Epithelial cell of proximal tubule (primary cell): ENCODE results near the gene ZNF205. TPM values are rescaled to one million over a fixed set of nuclear protein-coding genes. Genes with fewer than 3 reads are reported as not detected.
"Not testable (repeated sequence)": the region's sequence is repeated elsewhere in the genome, so short reads cannot be mapped to it uniquely, and the experiment has no call there.

ENCODE experiments used
- DNase-seq: peaks from one replicate; pipeline ENCODE4 v3.0.0-alpha.2; 2011; ENCODE audit warnings: low read depth
- H3K4me3 ChIP-seq: 2 replicates; pipeline ENCODE4 v1.5.1; 2011; ENCODE audit warnings: low read depth, mild to moderate bottlenecking, low read length
- total RNA-seq: library from RNA; depleted of rRNA; stranded (reverse); fragments of >200 nt; gene quantifications from 2 replicates; pipeline ENCODE4 v1.2.3, GENCODE V29; 2015
- TF ChIP-seq, protein P1 (sequence below): conservative IDR thresholded peaks from 2 replicates; pipeline ENCODE4 v1.5.1; 2012; ENCODE audit warnings: low read depth, mild to moderate bottlenecking, low read length

Gene ZNF205
- total RNA-seq, 1 donor from 2014 or later, result 15.8 TPM

DNA sequence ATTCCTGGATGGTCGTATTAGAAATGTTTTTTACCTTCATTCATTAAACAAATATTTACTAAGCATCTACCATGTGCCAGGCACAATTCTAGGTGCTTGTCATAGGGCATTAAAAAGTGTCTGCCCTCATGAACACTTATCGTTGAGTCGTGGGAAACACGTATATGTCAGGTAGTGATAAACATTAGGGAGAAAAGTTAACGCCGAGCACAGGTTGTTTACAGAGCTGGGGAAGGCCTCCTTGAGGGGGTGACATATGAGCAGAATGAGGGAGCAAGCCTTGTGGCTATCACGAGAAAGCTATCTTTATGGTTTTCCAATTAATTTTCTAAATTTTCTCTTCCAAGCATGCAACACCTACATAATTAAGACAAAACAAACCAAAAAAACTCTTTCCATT is 21.5 kb downstream of the ZNF205 start:
- peak overlapping the region; percentile 99 for H3K4me3 ChIP-seq
- DNase-seq, result no peak
- TF ChIP-seq, protein P1, sequence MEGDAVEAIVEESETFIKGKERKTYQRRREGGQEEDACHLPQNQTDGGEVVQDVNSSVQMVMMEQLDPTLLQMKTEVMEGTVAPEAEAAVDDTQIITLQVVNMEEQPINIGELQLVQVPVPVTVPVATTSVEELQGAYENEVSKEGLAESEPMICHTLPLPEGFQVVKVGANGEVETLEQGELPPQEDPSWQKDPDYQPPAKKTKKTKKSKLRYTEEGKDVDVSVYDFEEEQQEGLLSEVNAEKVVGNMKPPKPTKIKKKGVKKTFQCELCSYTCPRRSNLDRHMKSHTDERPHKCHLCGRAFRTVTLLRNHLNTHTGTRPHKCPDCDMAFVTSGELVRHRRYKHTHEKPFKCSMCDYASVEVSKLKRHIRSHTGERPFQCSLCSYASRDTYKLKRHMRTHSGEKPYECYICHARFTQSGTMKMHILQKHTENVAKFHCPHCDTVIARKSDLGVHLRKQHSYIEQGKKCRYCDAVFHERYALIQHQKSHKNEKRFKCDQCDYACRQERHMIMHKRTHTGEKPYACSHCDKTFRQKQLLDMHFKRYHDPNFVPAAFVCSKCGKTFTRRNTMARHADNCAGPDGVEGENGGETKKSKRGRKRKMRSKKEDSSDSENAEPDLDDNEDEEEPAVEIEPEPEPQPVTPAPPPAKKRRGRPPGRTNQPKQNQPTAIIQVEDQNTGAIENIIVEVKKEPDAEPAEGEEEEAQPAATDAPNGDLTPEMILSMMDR, result no peak

DNA sequence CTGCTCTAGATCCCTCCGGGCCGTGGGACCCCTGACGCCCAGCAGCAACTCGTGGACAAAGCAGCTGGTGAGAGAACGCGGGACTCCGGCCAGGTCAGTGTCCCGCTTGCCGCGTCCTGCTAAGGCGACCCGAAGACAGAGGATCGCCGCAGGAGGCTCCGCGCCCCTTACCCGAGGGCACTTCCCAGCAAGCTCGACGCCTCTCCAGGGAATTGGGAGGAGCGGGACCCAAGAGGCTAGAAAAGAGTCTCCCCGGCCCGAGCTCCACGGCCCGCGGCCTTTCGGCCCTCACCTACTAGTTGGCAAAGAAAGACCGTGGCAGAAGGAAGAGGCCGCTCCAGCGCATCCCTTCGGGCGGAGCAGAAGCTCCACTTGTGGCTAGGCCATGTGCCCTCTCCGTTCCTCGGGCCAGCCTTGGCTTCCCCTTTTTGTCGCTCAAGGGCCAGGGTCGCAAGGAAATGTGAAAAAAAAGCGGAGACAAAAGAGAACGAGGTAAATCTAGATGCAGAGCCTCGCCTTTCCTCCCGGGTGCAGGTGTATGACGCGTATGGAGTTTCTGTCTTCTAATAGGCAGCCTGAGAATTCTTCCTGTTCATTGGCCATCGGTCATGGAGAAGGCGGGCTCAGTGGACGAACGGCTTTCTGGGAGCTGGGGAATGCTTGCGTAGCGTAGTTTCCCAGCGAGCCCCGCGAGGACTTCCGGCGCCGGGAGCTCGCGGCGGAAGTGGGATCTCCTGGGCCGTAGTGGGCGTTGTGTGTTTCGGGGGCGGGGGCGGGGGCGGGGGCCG is 22.1 kb downstream of the ZNF205 start, which contains the start of gene ZNF213:
TSS of gene ZNF213 (plus strand) at position 692 of the 788 bp plus-strand sequence. CDS start 2,252 bp downstream, outside the sequence.
- DNase-seq, result peak; percentile 82
- peak within 1 kb of the TSS; percentile 99 for H3K4me3 ChIP-seq
- TF ChIP-seq, protein P1, result no peak

GRCh38 chr16:3135126-3135715 is 22.8 kb downstream of the ZNF205 start:
- H3K4me3 ChIP-seq, result peak overlapping the region; percentile 99
- TF ChIP-seq, protein P1, result no peak
- DNase-seq, result no peak

- no peak overlapping the region for H3K4me3 ChIP-seq
- DNase-seq, result no peak
- TF ChIP-seq, protein P1, result no peak
These were observed 24.9 kb downstream of the ZNF205 start for GRCh38 chr16:3137267-3137666.

DNA sequence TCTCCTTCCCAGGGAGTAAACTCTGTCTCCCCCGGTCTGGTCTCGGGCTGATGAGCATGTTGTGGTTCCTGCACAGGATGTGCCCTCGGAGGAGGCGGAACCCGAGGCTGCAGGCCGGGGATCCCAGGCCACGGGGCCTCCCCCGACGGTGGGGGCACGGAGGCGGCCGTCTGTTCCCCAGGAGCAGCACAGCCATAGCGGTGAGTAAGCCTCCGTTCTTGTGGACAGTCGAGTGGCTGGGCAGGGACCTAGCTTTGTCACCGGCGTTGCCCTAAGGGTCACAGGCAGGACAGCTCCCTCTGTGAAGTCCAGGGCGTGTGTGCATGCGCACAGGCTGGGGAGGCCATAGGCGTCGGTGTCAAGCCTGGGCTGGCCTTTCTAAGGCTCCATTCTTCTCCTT is 26.0 kb downstream of the ZNF205 start:
- no peak overlapping the region for H3K4me3 ChIP-seq
- TF ChIP-seq, protein P1, result no peak
- DNase-seq, result no peak

GRCh38 chr16:3138823-3139426 is 26.5 kb downstream of the ZNF205 start:
- no peak for DNase-seq
- H3K4me3 ChIP-seq, result no peak overlapping the region
- TF ChIP-seq, protein P1, result no peak

- DNase-seq, H3K4me3 ChIP-seq: not testable (repeated sequence)
These were observed 27.2 kb downstream of the ZNF205 start for GRCh38 chr16:3139561-3139960.
